MV-4-11 (cell line): ENCODE results near the gene ZAP70.
A peak's percentile ranks its signal among the peaks of the same experiment; 100 is the strongest.

Experiments used
- DNase-seq: peaks from one replicate; lab custom pipeline; 2025; lab: John Stamatoyannopoulos, UW

ZAP70 gene

DNA sequence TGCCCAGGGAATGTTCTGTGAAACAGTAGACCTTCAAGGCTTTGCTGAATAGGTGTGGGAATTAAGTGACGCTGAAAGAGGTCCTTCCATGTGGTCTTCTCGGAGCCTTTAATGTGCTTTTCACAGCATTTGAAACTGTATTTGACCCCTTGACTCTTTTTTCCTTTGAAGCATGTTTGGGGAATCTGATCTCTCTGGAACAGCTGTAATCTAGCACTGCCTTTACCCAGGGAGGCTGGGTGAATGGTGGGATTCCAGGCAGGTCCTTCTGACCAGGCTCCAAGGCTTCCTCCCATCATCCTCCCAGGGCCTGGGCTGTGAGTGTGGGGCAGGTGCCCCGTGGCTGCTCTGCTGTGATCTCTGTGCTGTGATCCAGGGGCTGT is 4.2 kb downstream of the ZAP70 start:
- DNase-seq: no peak

DNA sequence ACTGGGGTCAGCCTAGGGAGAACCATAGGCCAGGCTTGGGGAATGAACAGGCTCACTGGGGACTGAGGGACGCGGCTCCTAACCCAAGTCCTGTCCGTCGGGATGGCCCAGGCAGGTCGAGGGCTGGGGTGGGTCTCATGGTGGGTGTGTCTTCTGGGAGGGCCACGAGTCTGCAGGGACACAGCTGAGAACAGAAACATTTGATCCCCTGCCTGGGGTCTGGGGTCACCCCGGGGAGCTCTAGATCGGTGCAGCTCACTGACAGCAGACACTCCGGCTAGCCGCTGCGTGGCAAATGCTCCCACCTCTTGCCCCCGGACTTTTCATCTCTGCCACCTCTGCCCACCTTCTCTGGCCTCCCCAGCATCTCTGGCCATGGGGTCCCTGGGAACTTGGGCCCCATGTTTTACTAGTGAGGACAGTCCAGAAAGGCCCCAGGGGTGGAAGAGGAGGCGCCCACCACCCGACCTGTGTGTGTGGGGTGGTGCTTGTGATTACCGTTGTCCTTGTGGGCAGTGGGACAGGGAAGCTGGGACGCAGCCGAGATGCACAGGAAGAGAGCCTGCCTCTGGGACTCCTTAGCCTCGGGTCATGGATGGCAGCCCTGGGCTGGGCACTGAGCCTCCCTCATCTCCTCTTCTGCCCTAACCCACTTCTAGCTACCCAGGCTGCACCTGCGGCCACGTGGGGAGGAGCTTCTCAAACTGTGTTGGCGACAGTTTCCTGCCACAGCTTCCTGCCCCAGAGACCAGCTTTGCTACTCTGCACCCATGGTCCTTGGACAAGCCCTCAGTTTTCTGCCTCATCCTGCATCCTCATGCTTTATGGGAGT is 4.9 kb downstream of the ZAP70 start:
- peak; percentile 43 for DNase-seq

DNA sequence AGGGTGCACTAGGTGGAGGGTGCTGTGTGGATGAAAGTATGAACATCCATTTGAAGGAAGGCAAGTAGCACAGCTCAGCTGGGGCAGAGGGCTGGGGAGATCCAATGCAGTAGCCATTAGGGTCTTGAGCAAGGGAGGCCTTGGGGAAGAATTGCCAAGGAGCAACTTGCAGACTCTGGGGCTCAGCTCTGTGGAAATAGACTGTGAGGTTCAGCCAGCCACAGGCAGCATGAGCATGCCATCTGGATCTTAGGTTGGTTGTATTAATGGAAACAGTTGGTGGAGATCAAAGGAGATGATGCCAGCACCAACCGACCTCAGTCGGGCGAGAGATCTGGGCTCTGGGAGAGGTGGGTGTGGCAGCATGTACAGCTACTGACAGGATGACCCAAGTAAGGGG is 5.6 kb downstream of the ZAP70 start:
- DNase-seq: no peak

GRCh38 chr2:97719362-97720155 is 6.2 kb downstream of the ZAP70 start:
- DNase-seq: no peak

- DNase-seq: no peak
Measured at GRCh38 chr2:97720746-97721145, 7.4 kb downstream of the ZAP70 start.

GRCh38 chr2:97722227-97722626 is 8.9 kb downstream of the ZAP70 start:
- no peak for DNase-seq

DNA sequence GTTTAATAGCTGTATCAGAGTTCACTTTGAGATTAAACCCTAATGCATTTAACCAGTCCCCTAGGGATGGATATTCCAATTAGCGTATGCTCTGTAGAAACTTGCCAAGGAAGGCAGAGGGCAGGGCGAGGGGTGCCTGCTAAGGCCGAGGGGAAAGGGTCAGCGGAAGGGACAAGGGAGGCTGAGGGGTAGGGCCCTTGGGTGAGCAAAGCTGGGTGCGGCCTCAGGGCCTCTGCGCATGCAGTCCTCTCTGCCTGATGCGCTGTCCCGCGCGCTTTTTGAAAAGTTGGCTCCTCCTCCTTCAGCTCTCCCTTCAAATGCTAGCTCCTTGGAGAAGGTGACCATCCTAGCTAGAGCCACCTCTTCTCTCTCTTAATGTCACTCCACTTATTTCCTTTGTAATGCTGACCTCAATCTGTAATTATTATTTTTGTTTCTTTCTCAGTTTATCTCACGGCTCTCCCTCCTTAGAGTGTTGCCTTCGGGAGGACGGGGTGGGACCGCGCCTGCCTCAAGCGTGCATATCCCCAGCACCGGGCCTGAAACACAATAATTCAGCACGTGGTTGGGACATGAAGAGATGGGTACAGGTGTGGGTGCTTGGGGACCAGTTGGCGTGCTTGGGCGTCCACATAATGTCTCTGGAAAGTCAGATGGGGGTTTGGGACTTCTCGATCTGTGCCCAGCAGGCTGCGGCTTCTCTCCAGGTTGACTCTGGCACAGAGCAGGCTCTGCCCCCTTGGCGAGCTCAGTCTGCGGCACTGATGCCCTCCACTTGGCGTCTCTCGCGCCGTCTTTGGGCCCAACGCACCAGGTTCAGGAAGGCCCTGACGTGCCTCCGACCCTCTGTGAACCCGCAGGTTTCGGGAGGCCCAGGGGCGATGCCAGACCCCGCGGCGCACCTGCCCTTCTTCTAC is 10.0 kb downstream of the ZAP70 start:
- no peak for DNase-seq

DNA sequence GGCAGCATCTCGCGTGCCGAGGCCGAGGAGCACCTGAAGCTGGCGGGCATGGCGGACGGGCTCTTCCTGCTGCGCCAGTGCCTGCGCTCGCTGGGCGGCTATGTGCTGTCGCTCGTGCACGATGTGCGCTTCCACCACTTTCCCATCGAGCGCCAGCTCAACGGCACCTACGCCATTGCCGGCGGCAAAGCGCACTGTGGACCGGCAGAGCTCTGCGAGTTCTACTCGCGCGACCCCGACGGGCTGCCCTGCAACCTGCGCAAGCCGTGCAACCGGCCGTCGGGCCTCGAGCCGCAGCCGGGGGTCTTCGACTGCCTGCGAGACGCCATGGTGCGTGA is 10.7 kb downstream of the ZAP70 start:
- no peak for DNase-seq

DNA sequence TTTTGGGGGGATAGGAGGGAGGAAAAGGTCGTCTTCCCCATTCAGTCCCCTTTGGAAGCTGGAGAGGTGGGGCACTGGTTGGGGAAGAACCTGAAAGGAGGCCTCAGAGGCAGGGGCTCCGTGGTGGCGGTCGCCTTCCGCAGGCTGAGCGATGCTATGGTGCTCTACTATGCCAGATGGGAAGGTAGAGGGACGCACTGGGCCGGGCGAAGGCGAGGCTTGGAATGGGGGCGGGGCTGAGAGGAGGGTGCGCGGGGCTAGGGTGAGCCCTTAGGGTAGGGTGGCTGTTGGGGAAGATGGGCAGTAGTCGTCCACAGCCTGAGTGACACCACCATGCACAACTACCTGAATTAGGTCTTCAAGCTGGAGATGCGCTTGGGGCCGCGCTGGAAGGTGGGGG is 11.1 kb downstream of the ZAP70 start:
- DNase-seq: no peak

- no peak for DNase-seq
Measured at GRCh38 chr2:97724946-97725688, 11.7 kb downstream of the ZAP70 start.

GRCh38 chr2:97726261-97727064 is 13.1 kb downstream of the ZAP70 start:
- DNase-seq: no peak

GRCh38 chr2:97727296-97727695 is 13.9 kb downstream of the ZAP70 start:
- no peak for DNase-seq

DNA sequence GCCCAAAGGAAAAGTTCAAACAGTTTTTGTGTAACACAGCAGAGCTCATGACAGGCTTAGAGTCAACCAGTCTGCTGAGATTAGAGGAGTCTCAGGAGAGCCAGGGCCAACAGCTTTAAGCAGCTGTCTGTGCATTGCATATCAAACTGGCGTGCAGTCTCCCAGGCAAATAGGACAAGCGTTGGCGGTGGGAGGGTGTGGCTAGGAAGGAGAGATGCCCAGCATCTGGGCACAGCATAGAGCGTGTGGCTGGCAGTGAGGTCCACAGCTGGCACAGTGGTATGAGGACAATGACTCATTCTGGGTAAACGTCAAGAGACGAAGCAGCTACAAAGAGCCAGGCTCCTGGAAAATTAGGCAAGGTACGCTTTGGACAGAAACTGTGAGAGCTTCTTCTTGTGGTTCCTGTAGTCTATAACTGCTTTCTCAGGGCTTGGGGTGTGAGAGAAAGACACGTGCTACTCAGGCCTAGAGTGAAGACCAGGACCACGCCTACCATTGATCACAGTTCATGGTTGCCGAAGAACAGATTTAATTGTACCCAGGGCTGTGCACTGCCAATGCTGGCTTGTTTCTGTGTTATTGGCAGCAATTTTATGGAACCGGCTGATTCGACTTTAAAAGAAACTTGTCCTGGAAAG is 14.8 kb downstream of the ZAP70 start:
- peak; percentile 57 for DNase-seq

DNA sequence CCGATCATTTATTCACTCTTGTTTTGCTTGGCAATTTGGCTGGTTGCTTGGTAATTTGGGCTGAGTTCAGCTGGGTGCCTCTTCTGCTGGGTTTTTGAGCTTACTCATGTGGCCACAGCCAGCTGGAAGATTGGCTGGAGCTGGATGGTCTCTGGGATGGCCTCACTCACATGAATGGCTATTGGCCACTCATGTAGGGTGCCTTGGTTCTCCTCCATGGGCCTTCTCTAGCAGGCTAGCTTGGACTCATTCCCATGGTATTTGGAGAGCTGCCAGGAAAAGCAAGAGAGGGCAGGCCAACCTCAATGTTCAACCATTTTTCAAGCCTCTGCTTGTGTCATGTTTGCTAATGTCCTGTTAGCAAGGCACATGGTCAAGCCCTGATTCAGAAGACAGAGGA is 16.9 kb downstream of the ZAP70 start:
- DNase-seq: no peak

DNA sequence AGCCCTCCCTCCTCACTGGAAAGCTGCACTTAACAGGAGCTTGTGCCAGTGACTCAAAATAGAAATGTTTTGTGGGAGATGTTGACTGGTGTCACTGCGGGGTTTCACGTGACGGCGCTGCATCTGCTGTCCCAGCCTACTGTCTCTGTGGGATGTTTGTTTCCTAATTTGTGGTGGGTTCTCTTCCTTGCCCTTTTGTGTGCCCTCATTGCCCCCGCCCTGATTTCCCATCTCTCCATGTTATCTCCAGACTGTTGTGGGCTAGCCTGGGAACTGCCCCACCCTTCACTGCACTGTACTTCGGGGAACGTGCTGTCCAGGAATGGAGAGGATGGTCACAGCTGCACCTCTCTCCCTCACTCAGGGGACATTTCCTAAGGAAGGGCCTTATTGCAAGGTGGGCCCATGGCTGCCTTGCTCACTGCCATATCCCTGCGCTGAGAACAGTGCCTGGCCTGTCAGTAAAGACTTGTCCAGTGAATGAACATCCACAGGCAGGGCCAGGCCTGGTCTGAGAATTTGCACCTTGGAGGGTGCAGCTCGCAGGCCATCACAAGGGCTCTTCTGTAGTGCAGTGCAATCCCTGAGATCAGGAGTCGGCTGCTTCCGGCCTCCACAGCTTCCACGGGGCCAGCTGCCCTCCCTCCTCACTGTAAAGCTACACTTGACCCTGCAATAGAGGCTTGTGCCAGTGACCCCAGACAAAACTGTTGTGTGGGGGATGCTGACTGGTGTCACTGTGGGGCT is 18.1 kb downstream of the ZAP70 start:
- DNase-seq: no peak

- no peak for DNase-seq
Measured at GRCh38 chr2:97732436-97733340, 19.3 kb downstream of the ZAP70 start.

- no peak for DNase-seq
Measured at GRCh38 chr2:97733341-97734035, 20.1 kb downstream of the ZAP70 start.
